MV-4-11 (cell line): ENCODE data around the gene ANGPTL8.

Experiments
- DNase-seq: peaks from one replicate; lab custom pipeline; 2025; lab: John Stamatoyannopoulos, UW

Gene ANGPTL8

DNA sequence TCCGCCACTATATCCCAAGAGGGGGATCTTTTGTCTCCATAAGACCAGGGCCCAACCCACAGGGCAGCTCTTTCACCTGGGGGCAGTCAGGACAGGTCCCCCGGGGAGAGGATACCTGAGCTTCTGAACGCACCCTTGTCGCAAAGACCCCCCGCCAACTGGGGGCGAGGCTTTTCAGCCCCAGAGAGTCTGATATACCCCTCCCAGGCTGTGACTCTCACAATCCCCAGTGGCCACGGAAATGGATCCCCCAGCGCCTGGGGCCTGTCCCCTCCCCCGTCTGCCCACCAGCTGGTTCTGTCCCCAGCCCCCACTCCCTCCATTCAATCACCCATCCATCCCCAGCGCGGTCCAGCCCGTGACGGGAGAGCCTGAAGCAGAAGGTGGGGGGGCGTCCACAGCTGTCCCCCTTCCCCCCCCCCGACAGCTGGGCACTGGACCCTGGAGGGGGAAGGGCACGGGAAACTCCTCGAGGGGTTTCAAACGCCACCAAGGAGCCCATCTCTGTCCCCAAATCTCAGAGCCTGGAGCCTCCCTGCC is 22.1 kb downstream of the ANGPTL8 start:
- DNase-seq = no peak

DNA sequence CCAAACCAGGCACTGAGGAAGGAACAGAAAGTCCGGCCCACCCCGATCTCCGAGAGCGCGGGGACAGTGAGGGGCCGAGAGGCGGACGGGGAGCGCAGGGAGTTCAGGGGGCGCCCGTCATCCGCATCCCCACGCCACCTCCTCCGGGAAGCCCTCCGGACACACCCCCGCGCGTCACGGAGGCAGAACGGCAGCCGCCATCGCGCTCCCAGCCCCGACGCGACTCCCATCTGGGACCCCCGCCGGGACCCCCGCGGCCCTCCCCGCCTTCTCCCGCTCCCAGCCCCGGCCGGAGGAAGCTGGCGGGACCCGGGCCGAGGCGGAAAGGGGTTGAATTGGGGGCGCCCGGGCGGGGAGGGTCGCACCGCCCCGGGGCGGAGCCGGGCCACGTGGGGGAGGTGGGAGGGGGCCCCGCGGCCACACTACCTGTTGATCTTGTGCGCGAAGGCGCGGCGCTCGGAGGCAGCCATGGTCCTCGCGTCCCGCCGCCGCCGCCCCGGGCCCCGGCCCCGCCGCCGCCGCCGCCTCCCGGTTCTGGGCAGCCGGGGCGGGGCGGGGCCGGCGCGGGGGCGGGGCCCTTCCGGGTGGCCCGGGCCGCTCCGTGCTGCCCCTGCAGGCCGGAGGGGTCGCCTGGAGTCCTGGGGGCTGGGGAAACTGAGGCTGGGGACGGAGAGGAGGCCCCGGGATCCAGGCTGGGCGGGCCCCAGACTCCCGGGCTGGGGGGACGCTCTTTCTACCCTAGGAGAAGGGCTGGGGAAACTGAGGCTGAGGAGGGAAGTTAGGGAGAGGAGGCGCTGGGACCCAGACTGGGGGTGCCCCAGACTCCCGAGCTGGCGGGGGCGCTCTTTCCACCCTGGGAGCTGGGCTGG is 22.8 kb downstream of the ANGPTL8 start, which contains the start of gene DOCK6:
DOCK6 (minus strand) TSS at position 554 of the 869 bp plus-strand sequence; CDS start at position 470, 84 bp downstream.
- no peak for DNase-seq

DNA sequence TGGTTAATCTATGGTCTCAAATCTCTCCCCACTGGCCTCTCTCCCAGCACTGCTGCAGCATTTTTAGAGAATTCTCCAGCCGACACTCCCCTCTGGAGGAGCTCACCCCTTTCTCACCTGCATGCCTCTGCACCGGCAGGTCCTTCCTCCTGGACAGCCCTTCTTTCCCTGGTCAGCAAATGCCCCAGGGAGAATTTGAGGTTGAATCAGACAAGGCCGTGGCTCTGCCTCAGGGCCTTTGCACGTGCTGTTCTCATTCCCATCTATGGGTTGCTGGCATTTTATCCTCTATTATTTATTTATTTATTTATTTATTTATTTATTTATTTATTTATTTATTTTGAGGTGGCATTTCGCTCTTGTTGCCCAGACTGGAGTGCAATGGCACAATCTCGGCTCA is 24.3 kb downstream of the ANGPTL8 start:
- DNase-seq = no peak

DNA sequence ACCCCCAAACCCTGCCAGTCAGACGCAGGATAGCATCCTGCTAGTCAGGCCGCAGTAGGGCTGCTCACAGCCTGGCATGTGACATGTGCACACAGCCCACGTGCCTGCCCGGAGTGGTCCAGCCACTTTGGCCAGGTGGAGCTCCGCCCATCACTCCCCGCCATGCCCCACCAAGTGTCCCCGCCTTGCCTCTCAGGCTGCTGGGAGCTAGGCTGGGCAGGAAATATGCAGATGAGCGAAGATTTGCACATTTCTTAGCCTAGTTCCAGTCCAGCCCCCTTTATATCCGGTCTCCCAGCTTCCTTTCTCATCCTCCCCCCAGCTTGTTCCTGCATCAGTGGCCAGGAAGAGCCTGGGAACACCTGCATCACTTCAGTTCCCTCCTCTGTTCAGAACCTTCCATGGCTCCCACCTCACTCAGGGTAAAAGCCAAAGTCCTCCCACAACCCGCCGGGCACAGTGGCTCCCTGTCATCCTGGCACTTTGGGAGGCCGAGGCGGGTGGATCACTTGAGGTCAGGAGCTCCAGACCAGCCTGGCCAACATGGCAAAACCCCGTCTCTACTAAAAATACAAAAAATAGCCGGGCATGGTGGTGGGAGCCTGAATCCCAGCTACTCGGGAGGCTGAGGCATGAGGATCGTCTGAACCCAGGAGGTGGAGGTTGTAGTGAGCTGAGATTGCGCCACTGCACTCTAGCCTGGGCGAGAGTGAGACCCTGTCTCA is 25.2 kb downstream of the ANGPTL8 start:
- DNase-seq = no peak

DNA sequence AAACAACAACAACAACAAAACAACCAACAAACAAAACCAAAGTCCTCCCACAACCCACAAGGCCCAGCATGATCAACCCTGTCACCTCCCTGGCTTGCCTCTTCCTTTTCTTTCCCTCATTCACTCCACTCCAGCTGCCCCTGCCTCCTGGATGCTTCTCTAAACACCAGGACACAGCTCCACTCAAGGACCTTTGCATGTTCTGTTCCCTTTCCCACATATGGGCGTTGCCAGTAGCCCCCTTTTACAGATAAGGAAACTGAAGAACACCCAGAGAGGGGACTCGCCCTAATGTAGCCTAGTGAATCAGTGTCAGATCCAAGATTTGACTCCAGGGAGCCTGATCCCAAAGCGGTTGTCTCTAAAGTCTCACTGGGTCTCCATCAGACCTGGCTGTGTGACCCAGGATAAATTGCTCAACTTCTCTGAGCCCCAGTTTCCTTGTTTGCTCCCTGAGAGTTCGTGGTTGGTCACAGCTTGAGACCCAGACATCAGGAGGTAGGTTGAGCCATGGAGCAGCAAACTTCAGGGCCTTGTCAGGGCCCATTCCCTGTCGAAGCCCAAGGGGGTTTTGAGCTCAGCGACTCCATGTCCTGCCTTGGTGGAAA is 25.9 kb downstream of the ANGPTL8 start:
- DNase-seq = no peak

DNA sequence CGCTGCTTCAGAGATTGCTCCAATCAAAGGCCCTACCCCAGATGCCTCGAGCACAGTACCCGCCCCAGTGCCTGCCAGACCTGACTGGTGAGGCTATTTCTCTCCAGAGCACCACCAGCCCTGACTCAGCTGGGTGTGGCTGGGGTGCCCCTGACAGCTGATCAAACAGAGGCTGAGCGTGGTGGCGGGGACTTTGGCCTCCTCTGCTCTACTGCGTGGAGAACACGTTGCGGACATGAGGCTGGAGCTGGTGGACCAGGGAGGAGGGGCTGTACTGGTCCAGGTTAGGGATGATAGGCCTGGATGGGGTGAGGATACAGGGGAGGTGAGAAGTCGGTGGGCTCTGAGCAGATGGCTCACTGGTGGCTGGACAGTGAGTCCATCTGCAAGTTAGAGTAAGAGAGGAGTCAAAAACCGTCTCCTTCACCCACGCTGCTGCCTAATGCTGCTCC is 26.4 kb downstream of the ANGPTL8 start:
- no peak for DNase-seq

DNA sequence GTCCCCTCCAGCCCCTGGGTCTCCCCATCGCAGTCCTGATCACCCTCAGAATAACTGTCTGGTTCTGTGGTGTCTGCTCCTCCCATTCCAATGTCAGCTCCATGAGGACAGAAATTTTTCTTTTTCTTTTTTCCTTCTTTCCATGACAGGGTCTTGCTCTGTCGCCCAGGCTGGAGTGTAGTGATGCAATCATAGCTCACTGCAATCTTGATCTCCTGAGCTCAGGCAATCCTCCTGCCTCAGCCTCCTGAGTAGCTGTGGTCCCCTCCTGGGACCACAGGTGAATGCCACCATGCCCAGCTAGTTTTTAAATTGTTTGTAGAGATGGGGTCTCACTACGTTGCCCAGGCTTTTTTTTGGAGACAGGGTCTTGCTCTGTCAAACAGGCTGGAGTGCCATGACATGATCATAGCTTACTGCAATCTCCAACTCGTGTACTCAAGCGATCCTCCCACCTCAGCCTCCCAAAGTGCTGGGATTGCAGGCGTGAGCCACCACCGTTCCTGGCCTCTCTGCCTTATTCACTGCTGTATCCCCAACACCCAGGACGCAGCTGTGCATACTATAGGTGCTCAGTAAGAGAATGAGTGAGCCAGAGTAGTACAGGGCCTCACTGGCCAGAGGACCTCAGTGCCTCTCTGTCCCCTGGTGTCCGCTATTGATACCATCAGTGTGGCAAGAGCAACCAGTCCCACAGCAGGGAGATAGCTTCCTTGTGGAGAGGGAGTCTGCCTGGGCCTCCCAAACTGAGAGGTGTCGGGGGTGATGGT is 28.1 kb downstream of the ANGPTL8 start:
- DNase-seq = no peak

DNA sequence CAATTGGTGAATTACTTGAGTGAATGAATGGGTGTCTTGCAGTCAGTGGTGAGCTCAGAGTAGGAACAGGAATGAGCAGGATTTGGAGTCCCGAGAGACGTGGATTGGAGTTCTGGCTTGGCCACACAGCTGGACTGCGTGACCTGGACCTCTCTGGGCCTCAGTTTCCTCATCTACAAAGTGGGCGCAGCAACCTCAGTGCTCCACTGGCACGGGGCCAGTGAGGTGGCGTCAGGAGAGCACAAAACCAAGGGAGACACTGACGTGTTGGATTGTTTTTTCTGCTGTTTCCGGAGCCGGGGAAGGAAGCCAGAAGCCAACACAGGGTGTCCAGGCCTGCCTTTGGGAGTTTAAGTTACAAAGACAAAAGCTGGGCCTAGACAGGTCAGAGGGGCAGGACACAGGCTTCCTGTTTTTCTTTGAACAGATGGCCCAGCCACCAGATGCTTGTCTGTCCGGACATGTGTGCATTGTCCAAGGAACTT is 29.4 kb downstream of the ANGPTL8 start:
- peak; percentile 69 for DNase-seq

DNA sequence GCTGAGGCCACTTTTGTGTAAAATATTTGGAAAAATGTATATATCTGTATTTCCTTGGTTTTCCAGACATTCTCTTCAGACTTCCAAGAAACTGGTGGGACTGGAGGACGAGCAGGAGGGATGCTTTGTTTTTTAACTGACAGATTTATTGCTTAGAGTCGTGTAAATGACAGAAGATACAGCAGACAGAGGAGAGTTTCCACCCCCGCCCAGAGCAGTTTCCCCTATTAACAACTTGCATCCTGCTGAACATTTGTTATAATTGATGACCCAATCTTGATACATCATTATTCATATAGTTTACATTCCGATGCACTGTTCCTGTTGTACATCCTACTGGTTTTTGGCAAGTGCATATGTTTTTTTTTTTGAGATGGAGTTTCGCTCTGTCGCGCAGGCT is 30.0 kb downstream of the ANGPTL8 start:
- no peak for DNase-seq

DNA sequence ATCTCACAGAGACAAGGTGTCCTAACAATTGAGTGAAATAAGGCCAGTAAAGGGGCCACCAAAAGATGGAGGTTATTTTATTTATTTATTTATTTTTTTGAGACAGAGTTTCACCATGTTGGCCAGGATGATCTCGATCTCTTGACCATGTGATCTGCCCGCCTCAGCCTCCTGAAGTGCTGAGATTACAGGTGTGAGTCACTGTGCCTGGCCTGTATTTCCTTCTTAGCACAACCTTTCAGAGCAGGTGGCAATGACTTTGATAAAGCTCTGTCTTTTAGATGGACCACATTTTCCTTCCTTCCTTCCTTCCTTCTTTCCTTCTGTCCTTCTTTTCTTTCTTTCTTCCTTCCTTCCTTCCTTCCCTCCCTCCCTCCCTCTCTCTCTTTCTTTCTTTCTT is 33.9 kb downstream of the ANGPTL8 start:
- DNase-seq = no peak

DNA sequence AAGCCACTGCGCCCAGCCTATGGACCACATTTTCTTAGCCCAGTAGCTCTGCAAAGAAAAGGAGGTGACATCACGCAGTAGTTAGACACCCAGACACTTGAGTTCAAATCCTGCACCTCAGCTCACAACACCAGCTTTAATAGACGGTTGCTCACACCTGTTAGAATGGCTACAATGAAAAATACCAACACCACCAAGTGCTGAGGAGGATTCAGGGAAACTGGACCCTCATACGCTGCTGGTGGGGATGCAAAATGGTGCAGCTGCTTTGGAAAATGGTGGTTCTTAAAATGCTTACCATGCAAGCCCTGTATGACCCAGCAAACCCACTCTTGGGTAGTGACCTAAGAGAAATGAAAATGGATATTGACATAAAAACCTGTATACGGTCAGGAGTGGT is 34.6 kb downstream of the ANGPTL8 start:
- no peak for DNase-seq

DNA sequence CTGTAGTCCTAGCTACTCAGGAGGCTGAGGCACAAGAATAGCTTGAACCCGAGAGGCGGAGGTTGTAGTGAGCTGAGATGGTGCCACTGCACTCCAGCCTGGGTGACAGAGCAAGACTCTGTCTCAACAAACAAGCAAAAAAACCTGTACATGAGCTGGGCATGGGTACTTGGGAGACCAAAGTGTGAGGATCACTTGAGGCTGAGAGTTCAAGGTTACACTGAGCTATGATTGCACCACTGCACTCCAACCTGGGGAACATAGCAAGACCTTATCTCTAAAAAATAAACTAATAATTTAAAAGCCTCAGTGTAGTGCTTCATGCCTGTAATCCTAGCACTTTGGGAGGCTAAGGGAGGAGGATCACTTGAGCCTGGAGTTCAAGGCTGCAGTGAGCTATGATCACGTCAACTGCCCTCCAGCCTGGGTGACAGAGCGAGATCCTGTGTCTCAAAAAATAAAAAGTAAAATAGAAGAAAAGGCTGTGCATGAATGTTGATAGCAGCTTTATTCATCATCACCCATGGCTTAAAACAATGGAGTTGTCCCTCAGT is 35.2 kb downstream of the ANGPTL8 start:
- no peak for DNase-seq

DNA sequence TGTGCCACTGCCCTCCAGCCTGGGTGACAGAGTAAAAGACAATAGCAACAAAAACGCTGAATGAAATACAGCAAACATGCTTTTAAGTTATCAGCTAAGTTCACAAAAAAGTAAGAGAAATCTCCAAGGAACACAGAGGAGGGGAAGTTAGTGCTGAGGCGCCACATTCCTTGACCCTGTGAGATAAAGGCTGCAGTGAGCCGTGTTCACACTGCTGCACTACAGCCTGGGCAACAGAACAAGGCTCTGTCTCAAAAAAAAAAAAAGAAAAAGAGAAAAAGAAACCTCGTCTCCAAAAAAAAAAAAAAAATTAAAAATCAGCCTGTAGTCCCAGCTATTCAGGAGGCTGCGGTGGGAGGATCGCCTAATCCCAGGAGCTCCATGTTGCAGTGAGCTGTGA is 39.3 kb downstream of the ANGPTL8 start:
- no peak for DNase-seq

DNA sequence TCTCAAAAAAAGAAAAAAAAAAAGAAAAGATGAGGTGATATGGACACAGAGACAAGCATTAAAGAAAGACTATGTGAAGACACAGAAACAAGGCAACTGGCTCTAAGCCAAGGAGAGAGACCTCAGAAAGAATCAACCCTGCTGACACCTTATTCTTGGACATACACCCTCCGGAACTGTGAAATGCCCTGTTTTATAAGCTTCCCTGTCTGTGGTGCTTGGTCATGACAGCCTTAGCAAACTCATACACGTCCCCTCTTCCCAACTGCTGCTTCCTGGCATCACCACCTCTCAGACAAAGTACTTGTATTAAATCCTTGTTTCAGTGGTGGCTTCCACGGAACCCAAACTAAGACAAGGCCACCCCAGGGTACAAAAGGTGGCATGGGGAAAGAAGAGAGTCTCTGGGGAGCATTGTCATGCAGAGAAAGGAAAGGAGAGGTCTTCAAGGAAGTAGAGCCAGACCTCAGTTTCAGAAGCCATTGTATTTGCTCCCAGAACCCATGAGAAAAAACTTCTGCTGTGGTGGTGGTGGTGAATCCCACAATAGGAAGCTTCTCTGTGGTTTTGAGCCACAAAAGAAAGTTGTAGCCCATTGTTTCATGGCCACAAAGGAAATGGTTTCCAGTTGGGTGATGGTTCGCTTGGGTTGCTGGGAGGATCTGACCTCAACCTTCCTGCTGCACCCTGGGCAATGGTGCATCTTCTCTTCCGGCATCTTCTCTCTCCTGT is 40.3 kb downstream of the ANGPTL8 start:
- peak; percentile 100 for DNase-seq

DNA sequence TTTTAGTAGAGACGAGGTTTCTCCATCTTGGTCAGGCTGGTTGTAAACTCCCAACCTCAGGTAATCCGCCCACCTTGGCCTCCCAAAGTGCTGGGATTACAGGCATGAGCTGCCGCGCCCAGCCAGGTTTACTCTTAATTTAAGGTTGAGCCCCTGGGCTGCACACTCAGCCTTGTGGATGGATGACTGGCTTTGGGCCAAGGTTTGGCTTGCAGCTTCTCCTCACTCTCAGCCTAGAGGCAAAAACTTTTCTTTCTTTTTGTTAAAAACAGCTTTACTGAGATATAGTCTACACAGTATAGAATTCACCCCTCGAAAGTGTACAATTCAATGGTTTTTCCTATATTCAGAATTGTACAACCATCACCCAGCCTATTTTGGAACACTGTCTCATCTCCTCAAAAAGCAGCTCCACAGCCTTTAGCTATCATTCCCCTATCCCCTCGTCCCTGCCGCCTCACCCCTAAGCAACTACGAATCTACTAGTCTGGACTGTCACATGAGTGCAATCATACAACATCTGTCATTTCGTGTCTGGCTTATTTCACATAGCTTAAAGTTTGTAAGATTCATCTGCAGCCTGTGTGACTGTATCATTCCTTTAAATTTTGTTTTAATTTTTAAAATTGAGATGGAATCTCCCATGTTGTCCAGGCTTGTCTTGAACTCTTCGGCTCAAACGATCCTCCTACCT is 42.1 kb downstream of the ANGPTL8 start:
- DNase-seq = no peak

DNA sequence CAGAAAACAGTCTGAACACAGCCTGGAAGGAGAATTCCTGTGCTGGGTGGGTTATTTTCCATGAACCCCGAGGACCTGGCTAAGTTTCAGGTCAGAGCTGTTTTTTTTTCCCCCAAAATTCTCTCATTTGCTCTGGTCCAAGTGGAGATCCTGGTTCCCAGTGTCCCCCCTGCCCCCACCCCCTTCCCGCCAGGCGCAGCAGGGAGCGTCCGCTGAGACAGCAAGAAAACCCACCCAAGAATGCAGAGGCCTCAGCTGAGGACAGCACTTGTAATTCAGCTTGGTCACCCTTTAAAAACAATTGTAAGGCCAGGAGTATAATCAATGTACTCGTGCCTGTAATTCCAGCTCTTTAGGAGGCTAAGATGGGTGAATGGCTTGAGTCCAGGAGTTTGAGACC is 45.1 kb downstream of the ANGPTL8 start:
- DNase-seq = no peak

DNA sequence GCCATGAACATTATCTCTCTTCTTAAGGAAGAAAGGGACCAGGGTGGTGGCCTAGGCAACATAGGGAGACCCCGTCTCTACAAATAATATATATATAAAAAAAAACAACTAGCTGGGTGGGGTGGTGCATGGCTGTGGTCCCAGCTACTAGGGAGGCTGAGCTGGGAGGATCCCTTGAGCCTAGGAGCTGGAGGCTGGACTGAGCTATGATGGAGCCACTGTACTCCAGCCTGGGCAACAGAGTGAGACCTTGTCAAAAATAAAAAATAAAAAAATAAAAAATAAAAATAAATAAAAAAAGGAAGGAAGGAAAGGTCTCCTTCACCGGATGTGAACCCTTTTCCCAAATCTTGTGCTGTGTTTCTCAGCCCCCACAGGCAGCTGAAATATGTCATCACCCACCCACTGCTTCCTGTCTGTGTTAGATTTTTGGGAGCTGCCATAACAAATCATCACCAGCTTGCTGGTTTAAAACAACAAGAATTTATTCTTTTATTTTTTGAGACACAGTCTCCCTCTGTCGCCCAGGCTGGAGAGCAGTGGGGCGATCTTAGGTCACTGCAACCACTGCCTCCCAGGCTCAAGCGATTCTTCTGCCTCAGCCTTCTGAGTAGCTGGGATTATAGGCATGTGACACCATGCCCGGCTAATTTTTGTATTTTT is 47.0 kb downstream of the ANGPTL8 start:
- peak; percentile 60 for DNase-seq

DNA sequence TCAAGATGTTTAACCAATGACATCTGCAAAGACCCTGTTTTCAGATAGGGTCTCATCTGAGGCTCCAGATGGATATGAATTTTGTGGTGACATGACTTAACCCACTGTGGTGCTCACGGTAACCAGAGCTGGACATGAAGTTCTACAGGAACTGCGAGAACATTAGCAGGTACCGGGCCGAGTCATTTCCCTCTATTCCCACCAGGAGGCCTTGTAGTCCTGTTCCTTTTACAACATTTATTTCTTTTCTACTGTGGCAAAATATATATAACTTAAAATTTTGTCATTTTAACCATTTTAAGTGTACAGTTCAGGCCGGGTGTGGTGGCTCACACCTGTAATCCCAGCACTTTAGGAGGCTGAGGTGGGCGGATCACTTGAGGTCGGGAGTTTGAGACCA is 48.9 kb downstream of the ANGPTL8 start:
- DNase-seq = peak; percentile 29

DNA sequence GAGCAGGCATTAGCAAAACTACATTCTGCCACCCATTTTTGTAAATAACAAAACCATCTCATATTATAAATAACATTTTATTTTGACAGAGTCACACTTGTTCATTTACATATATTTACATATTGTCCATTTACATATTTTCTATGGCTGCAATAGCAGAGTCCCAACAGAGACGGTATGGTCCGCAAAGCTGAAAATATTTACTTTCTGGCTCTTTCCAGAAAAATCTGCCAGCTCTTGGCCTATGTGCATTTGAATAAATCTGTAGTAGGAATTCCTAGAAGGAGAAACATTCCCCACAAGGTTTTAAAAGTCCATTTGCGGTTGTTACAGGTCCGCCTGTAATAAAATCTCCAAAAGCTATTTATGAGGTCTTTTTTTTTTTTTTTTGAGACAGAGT is 50.8 kb downstream of the ANGPTL8 start:
- DNase-seq = no peak
